Calu3 (cell line): ENCODE measurements around the gene PEPD. TPM values are rescaled to one million over a fixed set of nuclear protein-coding genes. Genes with fewer than 3 reads are reported as not detected.
"Not testable (repeated sequence)": the region's sequence is repeated elsewhere in the genome, so short reads cannot be mapped to it uniquely, and the experiment has no call there.

Source experiments
- BruUV-seq: library from RNA; stranded (reverse); fragments of 400-500 nt; replicated peaks from 2 replicates; lab custom pipeline; 2021; lab: Mats Ljungman, UMichigan
- CTCF ChIA-PET: fragments of 300-600 bp; sonication (Branson Sonifier 250); formaldehyde crosslinking; loops from one replicate; lab custom pipeline; 2022; ENCODE audit warnings: antibody characterized with exemption; lab: Charles Lee
- DNase-seq: peaks from one replicate; pipeline ENCODE4 v3.0.0; 2022
- H3K27ac Mint-ChIP-seq: one replicate; pipeline ENCODE4 v1.8.0; 2022; ENCODE audit warnings: mixed read lengths; ENCODE audit not compliant: unreplicated experiment
- H3K27me3 Mint-ChIP-seq: one replicate; pipeline ENCODE4 v1.8.0; 2022; ENCODE audit warnings: mixed read lengths; ENCODE audit not compliant: unreplicated experiment
- H3K36me3 Mint-ChIP-seq: one replicate; pipeline ENCODE4 v1.8.0; 2022; ENCODE audit warnings: mild to moderate bottlenecking, moderate library complexity, mixed read lengths; ENCODE audit not compliant: insufficient read depth, unreplicated experiment
- H3K4me1 Mint-ChIP-seq: one replicate; pipeline ENCODE4 v1.8.0; 2022; ENCODE audit warnings: mild to moderate bottlenecking, low read depth, mixed read lengths; ENCODE audit not compliant: unreplicated experiment
- H3K4me3 Mint-ChIP-seq: one replicate; pipeline ENCODE4 v1.8.0; 2022; ENCODE audit warnings: mild to moderate bottlenecking, low read depth, moderate library complexity, mixed read lengths; ENCODE audit not compliant: unreplicated experiment
- H3K9me3 Mint-ChIP-seq: one replicate; pipeline ENCODE4 v1.8.0; 2022; ENCODE audit warnings: low read depth, mixed read lengths; ENCODE audit not compliant: unreplicated experiment
- CTCF ChIP-seq: fragments of 200-600 bp; IDR thresholded peaks from one replicate; pipeline ENCODE4 v1.8.0; 2022; ENCODE audit warnings: antibody characterized with exemption; ENCODE audit not compliant: unreplicated experiment
- intact Hi-C: fragments of 100-400 bp; cut with micrococcal nuclease; formaldehyde crosslinking; loops from one replicate; pipeline ENCODE4 v1.10.0; 2022; ENCODE audit not compliant: unreplicated experiment
- total RNA-seq: library from RNA; stranded (reverse); gene quantifications from 2 replicates; pipeline ENCODE4 v1.2.3, GENCODE V29; 2022

The PEPD gene
- total RNA-seq, 1 experiment from 2014 or later, result 65.5 TPM

GRCh38 chr19:33562636-33563035, 41.0 kb upstream of the PEPD start:
- TF ChIP-seq CTCF, result no peak
- DNase-seq, result no peak
- H3K36me3 Mint-ChIP-seq, result no peaks in the 10 kb centered on the region
- H3K27me3 Mint-ChIP-seq, result peaks cover 61% of the 10 kb centered on the region
- no peak overlapping the region for H3K27ac Mint-ChIP-seq
- no peak overlapping the region for H3K4me3 Mint-ChIP-seq
- intact Hi-C loops, result no loop called here
- CTCF ChIA-PET, result interaction anchor here (0.6 kb wide), 1 partner anchor 15 kb away, joined by 3 read pairs; no protein-coding TSS in a partner anchor
- BruUV-seq, result no TSS peak
- H3K9me3 Mint-ChIP-seq, result no peaks in the 10 kb centered on the region
- H3K4me1 Mint-ChIP-seq, result no peaks in the 10 kb centered on the region

DNA sequence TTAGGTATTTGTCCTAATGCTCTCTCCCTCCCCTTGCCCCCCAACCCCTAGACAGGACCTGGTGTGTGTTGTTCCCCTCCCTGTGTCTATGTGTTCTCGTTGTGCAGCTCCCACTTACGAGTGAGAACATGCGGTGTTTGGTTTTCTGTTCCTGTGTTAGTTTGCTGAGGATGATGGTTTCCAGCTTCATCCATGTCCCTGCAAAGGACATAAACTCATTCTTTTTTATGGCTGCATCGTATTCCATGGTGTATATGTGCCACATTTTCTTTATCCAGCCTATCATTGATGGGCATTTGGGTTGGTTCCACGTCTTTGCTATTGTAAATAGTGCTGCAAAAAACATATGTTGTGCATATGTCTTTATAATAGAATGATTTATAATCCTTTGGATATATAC, 40.1 kb upstream of the PEPD start:
- H3K27me3 Mint-ChIP-seq, result peaks cover 69% of the 10 kb centered on the region
- H3K9me3 Mint-ChIP-seq, CTCF ChIA-PET, H3K4me3 Mint-ChIP-seq, H3K27ac Mint-ChIP-seq, H3K36me3 Mint-ChIP-seq, DNase-seq, BruUV-seq, intact Hi-C loops, H3K4me1 Mint-ChIP-seq: not testable (repeated sequence)

DNA sequence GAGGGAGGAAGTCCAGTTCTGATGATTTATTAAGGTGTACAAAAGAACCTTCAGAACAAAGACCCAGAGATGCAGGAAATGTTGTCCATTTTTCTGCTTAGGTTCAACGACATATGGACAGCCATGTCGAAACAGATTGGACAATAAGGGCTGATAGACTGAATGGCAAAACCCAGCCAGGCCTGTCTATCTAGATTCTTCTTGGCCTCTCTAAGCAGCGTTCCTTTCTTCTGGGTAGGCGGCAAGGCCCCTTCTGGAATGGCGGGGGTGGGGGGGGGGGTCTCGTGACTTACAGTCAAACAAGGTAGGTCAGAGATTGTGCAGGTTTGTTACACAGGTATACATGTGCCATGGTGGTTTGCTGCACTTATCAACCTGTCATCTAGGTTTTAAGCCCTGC, 39.7 kb upstream of the PEPD start:
- CTCF ChIA-PET, result interaction anchor here (1.0 kb wide), 1 partner anchor 39 kb away, joined by 3 read pairs; no protein-coding TSS in a partner anchor
- Mint-ChIP-seq H3K4me1 (no peaks in the 10 kb centered on the region), H3K27ac (no peak overlapping the region), H3K9me3 (no peaks in the 10 kb centered on the region), H3K4me3 (no peak overlapping the region), H3K27me3 (peaks cover 69% of the 10 kb centered on the region), H3K36me3 (no peaks in the 10 kb centered on the region)
- intact Hi-C loops, result no loop called here
- no TSS peak for BruUV-seq
- no peak for TF ChIP-seq CTCF
- no peak for DNase-seq

- CTCF ChIA-PET, result interaction anchor here (1.0 kb wide), 1 partner anchor 37 kb away, joined by 3 read pairs; no protein-coding TSS in a partner anchor
- H3K4me3 Mint-ChIP-seq, result no peak overlapping the region
- H3K9me3 Mint-ChIP-seq, result no peaks in the 10 kb centered on the region
- intact Hi-C loops, result no loop called here
- H3K36me3 Mint-ChIP-seq, result no peaks in the 10 kb centered on the region
- no peak overlapping the region for H3K27ac Mint-ChIP-seq
- peaks cover 71% of the 10 kb centered on the region for H3K27me3 Mint-ChIP-seq
- TF ChIP-seq CTCF, result no peak
- BruUV-seq, result no TSS peak
- H3K4me1 Mint-ChIP-seq, result no peaks in the 10 kb centered on the region
- no peak for DNase-seq
Measured at GRCh38 chr19:33559996-33560395, 38.4 kb upstream of the PEPD start.

- intact Hi-C loops, result no loop called here
- Mint-ChIP-seq H3K9me3 (no peaks in the 10 kb centered on the region), H3K36me3 (no peaks in the 10 kb centered on the region), H3K4me1 (no peaks in the 10 kb centered on the region), H3K27ac (no peak overlapping the region), H3K4me3 (no peak overlapping the region), H3K27me3 (peaks cover 72% of the 10 kb centered on the region)
- DNase-seq, result no peak
- CTCF ChIA-PET, result interaction anchor here (1.3 kb wide), 1 partner anchor 21 kb away, joined by 3 read pairs; no protein-coding TSS in a partner anchor
- no peak for TF ChIP-seq CTCF
- no TSS peak for BruUV-seq
Measured at GRCh38 chr19:33558856-33559255, 37.3 kb upstream of the PEPD start.
